ENCODE data around the gene MEMO1. TPM values are rescaled to one million over a fixed set of nuclear protein-coding genes. Genes with fewer than 3 reads are reported as not detected.
"Not testable (repeated sequence)": the region's sequence is repeated elsewhere in the genome, so short reads cannot be mapped to it uniquely, and the experiment has no call there.

MEMO1 gene
- total RNA-seq, 2 donors from 2014 or later: 20.9 to 26.1 TPM

DNA sequence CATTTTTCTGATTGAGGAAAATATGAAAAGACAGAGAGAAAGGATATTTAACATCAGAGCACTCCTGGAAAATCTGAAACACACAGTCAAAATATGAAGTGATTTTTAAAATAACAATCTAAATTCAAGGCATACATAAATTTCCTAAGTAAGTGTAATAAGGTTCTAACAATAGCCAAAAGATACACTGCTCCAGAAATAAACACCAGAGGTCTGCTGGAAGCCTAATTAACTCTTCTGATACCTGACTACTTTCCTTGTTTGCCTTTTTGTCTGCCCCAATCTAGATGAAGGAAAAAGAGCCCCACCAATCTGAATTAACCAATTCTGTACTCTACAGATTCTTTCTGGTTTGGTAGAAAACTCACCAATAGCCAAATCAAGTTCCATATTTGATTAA, 87.1 kb downstream of the MEMO1 start:
- H3K9me3 ChIP-seq: no peaks in the 10 kb centered on the region
- DNase-seq (ENCODE audit: low spot score): no peak
- no peaks in the 10 kb centered on the region for H3K4me1 ChIP-seq
- H3K27ac ChIP-seq: no peak overlapping the region
- no peaks in the 10 kb centered on the region for H3K36me3 ChIP-seq
- TF ChIP-seq, protein P1, sequence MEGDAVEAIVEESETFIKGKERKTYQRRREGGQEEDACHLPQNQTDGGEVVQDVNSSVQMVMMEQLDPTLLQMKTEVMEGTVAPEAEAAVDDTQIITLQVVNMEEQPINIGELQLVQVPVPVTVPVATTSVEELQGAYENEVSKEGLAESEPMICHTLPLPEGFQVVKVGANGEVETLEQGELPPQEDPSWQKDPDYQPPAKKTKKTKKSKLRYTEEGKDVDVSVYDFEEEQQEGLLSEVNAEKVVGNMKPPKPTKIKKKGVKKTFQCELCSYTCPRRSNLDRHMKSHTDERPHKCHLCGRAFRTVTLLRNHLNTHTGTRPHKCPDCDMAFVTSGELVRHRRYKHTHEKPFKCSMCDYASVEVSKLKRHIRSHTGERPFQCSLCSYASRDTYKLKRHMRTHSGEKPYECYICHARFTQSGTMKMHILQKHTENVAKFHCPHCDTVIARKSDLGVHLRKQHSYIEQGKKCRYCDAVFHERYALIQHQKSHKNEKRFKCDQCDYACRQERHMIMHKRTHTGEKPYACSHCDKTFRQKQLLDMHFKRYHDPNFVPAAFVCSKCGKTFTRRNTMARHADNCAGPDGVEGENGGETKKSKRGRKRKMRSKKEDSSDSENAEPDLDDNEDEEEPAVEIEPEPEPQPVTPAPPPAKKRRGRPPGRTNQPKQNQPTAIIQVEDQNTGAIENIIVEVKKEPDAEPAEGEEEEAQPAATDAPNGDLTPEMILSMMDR (IDR thresholded peaks at IDR 0.05): no peak
- H3K27me3 ChIP-seq: no peaks in the 10 kb centered on the region
- H3K4me3 ChIP-seq: no peak overlapping the region

DNA sequence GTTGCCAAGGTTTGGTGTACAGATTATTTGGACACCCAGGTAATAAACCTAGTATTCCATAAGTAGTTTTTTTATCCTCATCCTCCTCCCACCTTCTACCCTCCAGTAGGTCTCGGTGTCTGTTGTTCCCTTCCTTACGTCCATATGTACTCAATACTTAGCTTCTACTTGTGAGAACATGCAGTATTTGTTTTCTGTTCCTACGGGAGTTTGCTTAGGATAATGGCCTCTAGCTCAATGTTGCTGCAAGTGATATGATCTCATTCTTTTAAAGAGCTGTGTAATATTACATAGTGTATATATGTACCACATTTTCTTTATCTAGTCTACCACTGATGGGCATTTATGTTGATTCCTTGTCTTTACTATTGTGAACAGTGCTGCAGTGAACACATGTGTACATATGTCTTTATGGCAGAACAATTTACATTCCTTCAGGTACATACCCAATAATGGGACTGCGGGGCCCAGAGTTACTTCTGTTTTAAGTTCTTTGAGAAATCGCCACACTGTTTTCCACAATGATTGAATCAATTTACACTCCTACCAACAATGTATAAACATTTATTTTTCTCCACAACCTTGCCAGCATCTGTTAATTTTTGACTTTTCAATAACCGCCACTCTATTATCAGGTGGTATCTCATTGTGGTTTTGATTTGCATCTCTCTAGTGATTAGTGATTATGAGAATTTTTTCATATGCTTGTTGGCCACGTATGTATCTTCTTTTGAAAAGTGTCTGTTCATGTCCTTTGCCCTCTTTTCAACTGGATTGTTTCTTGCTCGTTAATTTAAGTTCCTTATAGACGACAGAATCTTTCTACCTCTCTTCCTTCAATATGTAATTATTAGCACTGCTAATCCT, 88.0 kb downstream of the MEMO1 start:
- Histone ChIP-seq H3K27ac (no peak overlapping the region), H3K27me3 (no peaks in the 10 kb centered on the region), H3K4me1 (no peaks in the 10 kb centered on the region), H3K36me3 (no peaks in the 10 kb centered on the region), H3K4me3 (no peak overlapping the region), H3K9me3 (no peaks in the 10 kb centered on the region)
- no peak for DNase-seq (ENCODE audit: low spot score)
- TF ChIP-seq, protein P1 (IDR thresholded peaks at IDR 0.05): no peak

DNA sequence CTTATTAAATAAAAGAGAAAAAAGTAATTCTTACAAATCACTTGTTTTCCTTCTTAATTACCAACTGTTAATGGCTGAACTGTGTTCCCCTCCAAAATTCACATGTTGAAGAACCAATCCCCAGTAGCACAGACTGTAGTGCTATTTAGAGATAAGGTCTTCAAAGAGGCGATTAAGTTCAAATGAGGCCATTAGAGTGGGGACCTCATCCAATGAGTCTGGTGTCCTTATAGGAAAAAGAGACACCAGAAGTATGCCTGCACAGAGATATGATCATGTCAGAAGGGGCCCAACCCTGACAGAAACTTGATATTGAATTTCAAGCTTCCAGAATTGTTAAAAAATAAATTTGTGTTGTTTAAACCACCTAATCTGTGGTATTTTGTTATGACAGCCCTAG, 89.8 kb downstream of the MEMO1 start:
- H3K4me3 ChIP-seq: no peak overlapping the region
- no peaks in the 10 kb centered on the region for H3K27me3 ChIP-seq
- H3K4me1 ChIP-seq: no peaks in the 10 kb centered on the region
- no peak overlapping the region for H3K27ac ChIP-seq
- TF ChIP-seq, protein P1 (IDR thresholded peaks at IDR 0.05): no peak
- H3K36me3 ChIP-seq: no peaks in the 10 kb centered on the region
- DNase-seq (ENCODE audit: low spot score): no peak
- H3K9me3 ChIP-seq: no peaks in the 10 kb centered on the region

DNA sequence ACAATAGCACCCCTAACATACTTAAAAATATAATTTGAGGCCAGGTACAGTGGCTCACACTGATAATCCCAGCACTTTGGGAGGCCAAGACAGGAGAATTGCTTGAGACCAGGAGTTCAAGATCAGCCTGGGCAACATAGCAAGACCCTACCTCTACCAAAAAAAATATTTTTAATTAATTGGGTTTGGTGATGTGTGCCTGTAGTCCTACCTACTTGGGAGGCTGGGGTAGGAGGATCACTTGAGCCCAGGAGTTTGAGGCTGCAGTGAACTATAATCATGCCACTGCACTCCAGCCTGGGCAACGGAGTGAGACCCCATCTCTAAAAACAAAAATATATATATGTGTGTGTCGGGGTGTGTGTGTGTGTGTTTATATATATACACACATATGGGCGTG, 91.3 kb downstream of the MEMO1 start:
- no peak for DNase-seq (ENCODE audit: low spot score)
- Histone ChIP-seq H3K27me3 (no peaks in the 10 kb centered on the region), H3K4me3 (no peak overlapping the region), H3K9me3 (no peaks in the 10 kb centered on the region), H3K4me1 (no peaks in the 10 kb centered on the region), H3K27ac (no peak overlapping the region), H3K36me3 (no peaks in the 10 kb centered on the region)
- TF ChIP-seq, protein P1 (IDR thresholded peaks at IDR 0.05): no peak

DNA sequence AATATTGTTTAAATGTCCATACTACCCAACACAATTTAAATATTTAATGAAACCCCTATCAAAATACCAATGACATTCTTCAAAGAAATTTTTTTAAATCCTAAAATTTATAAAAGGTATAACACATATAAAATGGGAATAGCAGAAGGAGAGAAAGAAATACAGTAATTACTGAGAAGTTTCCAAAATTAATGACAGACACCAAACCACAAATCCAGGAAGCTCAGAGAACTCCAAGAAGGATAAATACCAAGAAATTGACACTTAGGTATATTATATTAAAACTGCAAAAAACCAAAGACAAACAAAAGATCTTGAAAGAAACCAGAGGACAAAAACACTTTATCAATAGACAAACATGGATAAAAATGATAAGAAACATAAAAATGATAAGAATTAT, 101.1 kb downstream of the MEMO1 start:
- H3K27ac ChIP-seq: no peak overlapping the region
- H3K9me3 ChIP-seq: peaks cover 0 to 12% of the 10 kb centered on the region in 2 donors
- DNase-seq (ENCODE audit: low spot score): no peak
- H3K4me3 ChIP-seq: no peak overlapping the region
- H3K36me3 ChIP-seq: no peaks in the 10 kb centered on the region
- TF ChIP-seq, protein P1 (IDR thresholded peaks at IDR 0.05): no peak
- no peaks in the 10 kb centered on the region for H3K27me3 ChIP-seq
- no peaks in the 10 kb centered on the region for H3K4me1 ChIP-seq

DNA sequence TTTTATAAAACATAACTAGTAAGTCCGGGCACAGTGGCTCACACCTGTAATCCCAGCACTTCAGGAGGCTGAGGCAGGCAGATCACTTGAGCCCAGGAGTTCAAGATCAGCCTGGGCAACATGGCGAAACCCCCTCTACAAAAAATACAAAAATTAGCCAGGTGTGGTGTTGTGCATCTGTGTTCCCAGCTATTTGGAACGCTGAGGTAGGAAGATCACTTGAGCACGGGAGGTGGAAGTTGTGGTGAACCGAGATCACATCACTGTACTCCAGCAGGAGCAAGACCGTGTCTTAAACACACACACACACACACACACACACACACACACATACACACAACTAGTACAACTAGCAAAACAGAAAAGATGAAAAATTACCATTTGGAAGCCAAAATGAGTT, 103.3 kb downstream of the MEMO1 start:
- not testable (repeated sequence) for H3K4me1 ChIP-seq; H3K4me3 ChIP-seq; H3K27me3 ChIP-seq; H3K36me3 ChIP-seq; DNase-seq (ENCODE audit: low spot score); H3K27ac ChIP-seq
- peaks cover 0 to 12% of the 10 kb centered on the region in 2 donors for H3K9me3 ChIP-seq
